Tibial nerve (tissue), 3 donors: ENCODE measurements around the gene ADAMTS12.

Source experiments
- POLR2A ChIP-seq, 2 donors: fragments of 450-650 bp; IDR thresholded peaks; one replicate each; pipeline ENCODE4 v1.6.1; 2017; ENCODE audit warnings: antibody characterized with exemption in 2 of 2, mild to moderate bottlenecking in 2 of 2, moderate library complexity in 2 of 2
- TF ChIP-seq, protein P1 (sequence below), 5 experiments: fragments of 200-600 bp in 3 of 5; fragments of 450-650 bp in 2 of 5; sonication (generic) in 3 of 5; IDR thresholded peaks; one replicate each; pipeline ENCODE4 v1.5.1; 2016 to 2019; ENCODE audit warnings: antibody characterized with exemption in 5 of 5, mild to moderate bottlenecking in 3 of 5, moderate library complexity in 2 of 5

DNA sequence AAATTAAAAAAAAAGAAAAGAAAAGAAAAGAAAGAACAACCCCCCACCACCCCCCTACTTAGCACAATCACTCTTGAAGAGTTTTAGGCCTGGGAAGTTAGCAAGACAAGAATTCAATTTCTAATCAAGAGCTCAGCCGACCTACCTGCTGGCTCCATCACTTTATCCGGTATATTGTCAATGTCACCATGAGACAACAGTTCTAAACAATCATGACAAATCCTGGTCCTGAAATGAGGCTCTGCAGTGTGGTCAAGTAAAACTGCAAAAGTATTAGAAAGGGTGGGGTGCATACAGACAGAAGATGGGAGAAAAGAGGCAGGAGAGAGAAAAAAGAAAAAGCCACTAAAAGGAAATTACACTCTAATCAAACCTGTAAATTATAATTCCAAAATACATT lies 287.3 kb downstream of the ADAMTS12 start:
- no peak for TF ChIP-seq POLR2A (IDR thresholded peaks at IDR 0.05)
- TF ChIP-seq, protein P1, sequence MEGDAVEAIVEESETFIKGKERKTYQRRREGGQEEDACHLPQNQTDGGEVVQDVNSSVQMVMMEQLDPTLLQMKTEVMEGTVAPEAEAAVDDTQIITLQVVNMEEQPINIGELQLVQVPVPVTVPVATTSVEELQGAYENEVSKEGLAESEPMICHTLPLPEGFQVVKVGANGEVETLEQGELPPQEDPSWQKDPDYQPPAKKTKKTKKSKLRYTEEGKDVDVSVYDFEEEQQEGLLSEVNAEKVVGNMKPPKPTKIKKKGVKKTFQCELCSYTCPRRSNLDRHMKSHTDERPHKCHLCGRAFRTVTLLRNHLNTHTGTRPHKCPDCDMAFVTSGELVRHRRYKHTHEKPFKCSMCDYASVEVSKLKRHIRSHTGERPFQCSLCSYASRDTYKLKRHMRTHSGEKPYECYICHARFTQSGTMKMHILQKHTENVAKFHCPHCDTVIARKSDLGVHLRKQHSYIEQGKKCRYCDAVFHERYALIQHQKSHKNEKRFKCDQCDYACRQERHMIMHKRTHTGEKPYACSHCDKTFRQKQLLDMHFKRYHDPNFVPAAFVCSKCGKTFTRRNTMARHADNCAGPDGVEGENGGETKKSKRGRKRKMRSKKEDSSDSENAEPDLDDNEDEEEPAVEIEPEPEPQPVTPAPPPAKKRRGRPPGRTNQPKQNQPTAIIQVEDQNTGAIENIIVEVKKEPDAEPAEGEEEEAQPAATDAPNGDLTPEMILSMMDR (IDR thresholded peaks at IDR 0.05): no peak
